Caco-2 (cell line): ENCODE measurements around the gene PLCH1. TPM values are rescaled to one million over a fixed set of nuclear protein-coding genes. Genes with fewer than 3 reads are reported as not detected.

Source experiments
- BruUV-seq: library from RNA; stranded (reverse); fragments of 400-500 nt; replicated peaks from 2 replicates; lab custom pipeline; 2021; lab: Mats Ljungman, UMichigan
- CTCF ChIA-PET: fragments of 300-600 bp; sonication (Branson Sonifier 250); formaldehyde crosslinking; loops from one replicate; lab custom pipeline; 2022; ENCODE audit warnings: antibody characterized with exemption; lab: Charles Lee
- POLR2A ChIA-PET: fragments of 300-600 bp; sonication (Branson Sonifier 250); formaldehyde crosslinking; loops from one replicate; lab custom pipeline; 2022; ENCODE audit warnings: antibody characterized with exemption; lab: Charles Lee
- DNase-seq, 2 experiments: peaks; one replicate each; pipeline versions ENCODE4 v3.0.0 to v3.0.0-alpha.2; 2020 to 2022
- H3K27me3 ChIP-seq: replicated peaks from 2 replicates; pipeline ENCODE4 v1.6.0; 2011; ENCODE audit warnings: low read length; ENCODE audit not compliant: control insufficient read depth, insufficient read depth
- H3K36me3 ChIP-seq: 2 replicates; pipeline ENCODE4 v1.5.1; 2011; ENCODE audit warnings: low read length; ENCODE audit not compliant: control insufficient read depth, insufficient read depth
- H3K4me1 ChIP-seq: fragments of 250-450 bp; sonication (Bioruptor Pico); 2 replicates; pipeline ENCODE4 v1.5.1; 2020; ENCODE audit warnings: mild to moderate bottlenecking
- H3K4me3 ChIP-seq: 2 replicates; pipeline ENCODE4 v1.5.1; 2011; ENCODE audit warnings: low read depth, mild to moderate bottlenecking, control low read depth, low read length
- H3K9me3 ChIP-seq: fragments of 250-450 bp; sonication (Bioruptor Pico); 2 replicates; pipeline ENCODE4 v1.5.1; 2020; ENCODE audit warnings: mild to moderate bottlenecking, moderate library complexity
- H3K27ac Mint-ChIP-seq: one replicate; pipeline ENCODE4 v1.8.0; 2022; ENCODE audit warnings: mixed read lengths; ENCODE audit not compliant: unreplicated experiment
- H3K27me3 Mint-ChIP-seq: one replicate; pipeline ENCODE4 v1.8.0; 2022; ENCODE audit warnings: mixed read lengths; ENCODE audit not compliant: insufficient read depth, unreplicated experiment
- H3K36me3 Mint-ChIP-seq: one replicate; pipeline ENCODE4 v1.8.0; 2022; ENCODE audit warnings: mild to moderate bottlenecking, mixed read lengths; ENCODE audit not compliant: insufficient read depth, unreplicated experiment
- H3K4me1 Mint-ChIP-seq: one replicate; pipeline ENCODE4 v1.8.0; 2022; ENCODE audit warnings: low read depth, mixed read lengths; ENCODE audit not compliant: unreplicated experiment
- H3K4me3 Mint-ChIP-seq: one replicate; pipeline ENCODE4 v1.8.0; 2022; ENCODE audit warnings: mild to moderate bottlenecking, moderate library complexity, mixed read lengths; ENCODE audit not compliant: unreplicated experiment
- H3K9me3 Mint-ChIP-seq: one replicate; pipeline ENCODE4 v1.8.0; 2022; ENCODE audit warnings: mixed read lengths; ENCODE audit not compliant: unreplicated experiment
- CTCF ChIP-seq, 2 experiments: fragments of 200-600 bp in 1 of 2; IDR thresholded peaks; 1 replicate in 1 of 2; 2 replicates in 1 of 2; pipeline versions ENCODE4 v1.5.1 to v1.8.0; 2011 to 2022; ENCODE audit warnings: antibody characterized with exemption in 1 of 2, control low read depth in 1 of 2, inconsistent platforms in 1 of 2, low read depth in 1 of 2, low read length in 1 of 2, mild to moderate bottlenecking in 1 of 2, moderate library complexity in 1 of 2; ENCODE audit not compliant: insufficient read depth in 1 of 2, severe bottlenecking in 1 of 2, unreplicated experiment in 1 of 2
- intact Hi-C: fragments of 100-400 bp; cut with micrococcal nuclease; formaldehyde crosslinking; loops from one replicate; pipeline ENCODE4 v1.10.0; 2022; ENCODE audit not compliant: unreplicated experiment
- total RNA-seq: library from RNA; stranded (reverse); gene quantifications from 2 replicates; pipeline ENCODE4 v1.2.3, GENCODE V29; 2022

Gene PLCH1
- total RNA-seq, 1 experiment from 2014 or later, result 3.1 TPM

DNA sequence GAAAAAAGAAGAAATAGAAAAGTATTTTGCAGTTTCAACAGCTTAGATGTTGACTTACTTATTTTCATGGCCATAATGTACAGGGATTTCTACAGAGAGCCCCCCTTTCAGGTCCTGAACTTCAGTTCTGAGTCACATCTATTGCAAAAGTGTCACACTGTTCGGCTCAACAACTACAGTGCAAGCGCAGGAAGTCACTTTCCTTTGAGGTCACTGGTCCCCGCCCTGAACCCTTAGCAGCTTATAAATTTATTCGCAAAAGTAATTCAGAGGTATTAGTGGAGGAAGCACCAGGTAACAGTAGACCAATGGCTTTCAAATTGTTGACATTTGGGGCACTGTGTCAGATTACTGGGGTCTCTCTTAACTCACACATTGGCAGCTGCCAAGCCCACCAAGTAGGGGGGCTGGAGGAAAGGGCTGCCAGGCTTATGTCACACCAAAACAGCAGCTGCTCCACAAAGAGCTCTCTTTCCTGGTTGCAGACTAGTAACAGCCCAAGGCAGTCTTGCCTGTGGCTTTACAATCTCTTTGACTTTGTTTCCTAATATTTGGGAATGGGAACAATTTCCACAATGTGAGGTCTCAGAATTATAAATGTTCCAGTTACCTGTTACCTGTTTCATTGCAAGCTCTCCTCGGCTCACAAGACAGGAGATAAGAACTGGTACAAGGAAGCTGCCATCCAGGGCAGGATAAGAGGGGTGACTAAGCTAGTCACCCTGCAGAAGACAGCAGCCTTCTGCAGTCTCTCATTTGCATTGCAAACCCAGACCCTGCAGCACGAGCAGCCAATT, 321.1 kb downstream of the PLCH1 start:
- Mint-ChIP-seq H3K9me3 (peaks cover 23% of the 10 kb centered on the region), H3K36me3 (no peaks in the 10 kb centered on the region), H3K27me3 (peaks cover 7% of the 10 kb centered on the region), H3K4me1 (no peaks in the 10 kb centered on the region), H3K4me3 (no peak overlapping the region), H3K27ac (no peak overlapping the region)
- Histone ChIP-seq H3K9me3 (peaks cover 12% of the 10 kb centered on the region; the same call in 1 of the 2 replicates), H3K4me3 (no peak overlapping the region), H3K36me3 (no peaks in the 10 kb centered on the region), H3K4me1 (no peaks in the 10 kb centered on the region), H3K27me3 (no peaks in the 10 kb centered on the region)
- ChIA-PET POLR2A (no interaction called here), CTCF (no interaction called here)
- no peak for DNase-seq
- intact Hi-C loops, result no loop called here
- no peak for TF ChIP-seq CTCF (IDR thresholded peaks at IDR 0.05; ENCODE audit: insufficient read depth in 1 of 2, low read depth in 1 of 2, low read length in 1 of 2, severe bottlenecking in 1 of 2, unreplicated experiment in 1 of 2)
- no TSS peak for BruUV-seq

DNA sequence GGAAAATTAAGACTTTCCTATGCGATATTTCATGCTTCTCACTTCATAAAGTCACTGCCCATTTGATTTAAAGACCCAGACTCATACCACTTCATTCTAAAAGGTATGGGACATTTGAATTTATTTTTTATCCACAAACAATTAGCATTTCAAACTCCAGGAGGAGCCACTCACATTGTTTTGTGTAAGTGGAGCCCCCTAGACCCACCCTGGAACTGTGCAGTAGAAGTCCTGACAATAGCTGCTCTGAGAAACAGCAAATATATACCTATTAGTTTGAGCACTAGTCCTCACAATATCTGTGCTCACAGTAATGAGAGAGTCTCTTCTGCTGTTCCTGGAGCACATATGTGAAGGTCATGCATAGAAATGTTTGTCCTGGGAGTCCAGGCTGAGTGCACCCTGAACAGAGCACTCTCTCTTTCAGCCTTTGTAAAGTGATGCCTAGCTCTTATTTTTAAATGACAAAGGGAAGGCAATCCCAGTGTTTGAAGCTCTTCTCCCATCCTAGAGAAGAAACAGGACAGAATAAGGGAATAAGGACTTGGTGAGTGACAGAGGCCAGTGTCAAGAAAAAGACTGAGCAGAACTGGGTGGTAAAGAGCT, 323.9 kb downstream of the PLCH1 start:
- no peak for DNase-seq
- BruUV-seq, result no TSS peak
- POLR2A ChIA-PET, result no interaction called here
- H3K27me3 Mint-ChIP-seq, result peaks cover 7% of the 10 kb centered on the region
- peak in 1 of 2 experiments; percentile 22 for TF ChIP-seq CTCF (IDR thresholded peaks at IDR 0.05; ENCODE audit: insufficient read depth in 1 of 2, low read depth in 1 of 2, low read length in 1 of 2, severe bottlenecking in 1 of 2, unreplicated experiment in 1 of 2)
- H3K27me3 ChIP-seq, result no peaks in the 10 kb centered on the region
- peaks cover 1% of the 10 kb centered on the region for H3K9me3 Mint-ChIP-seq
- no peaks in the 10 kb centered on the region for H3K36me3 ChIP-seq
- no peak overlapping the region for H3K27ac Mint-ChIP-seq
- no peaks in the 10 kb centered on the region for H3K36me3 Mint-ChIP-seq
- intact Hi-C loops, result no loop called here
- CTCF ChIA-PET, result no interaction called here
- H3K4me1 ChIP-seq, result no peaks in the 10 kb centered on the region
- H3K9me3 ChIP-seq, result peaks cover 3% of the 10 kb centered on the region; the same call in 1 of the 2 replicates
- H3K4me1 Mint-ChIP-seq, result no peaks in the 10 kb centered on the region
- no peak overlapping the region for H3K4me3 ChIP-seq
- no peak overlapping the region for H3K4me3 Mint-ChIP-seq

DNA sequence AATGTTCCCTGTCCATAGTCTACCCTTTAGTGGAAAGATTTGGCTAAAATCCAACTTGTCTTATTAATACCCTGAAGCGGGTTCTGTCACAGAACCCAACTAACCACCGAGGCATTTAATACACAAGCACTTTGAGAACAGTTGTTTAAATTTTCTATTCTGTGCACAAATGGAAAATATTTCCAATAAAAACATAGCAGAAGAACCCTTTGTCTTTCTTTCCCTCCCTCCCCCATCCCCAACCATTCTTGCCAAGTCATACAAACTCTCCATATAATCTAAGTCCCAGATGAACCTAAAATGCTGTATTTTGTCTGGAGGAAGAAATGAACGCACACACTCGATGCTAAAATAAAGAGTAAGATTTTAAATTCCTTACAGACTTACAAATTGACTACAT, 324.5 kb downstream of the PLCH1 start:
- CTCF ChIA-PET, result no interaction called here
- no peak overlapping the region for H3K27ac Mint-ChIP-seq
- no peaks in the 10 kb centered on the region for H3K9me3 Mint-ChIP-seq
- intact Hi-C loops, result no loop called here
- BruUV-seq, result no TSS peak
- peaks cover 7% of the 10 kb centered on the region for H3K27me3 Mint-ChIP-seq
- no peak for DNase-seq
- no peaks in the 10 kb centered on the region for H3K4me1 ChIP-seq
- no peaks in the 10 kb centered on the region for H3K9me3 ChIP-seq
- no peak overlapping the region for H3K4me3 ChIP-seq
- H3K4me3 Mint-ChIP-seq, result no peak overlapping the region
- H3K4me1 Mint-ChIP-seq, result no peaks in the 10 kb centered on the region
- POLR2A ChIA-PET, result no interaction called here
- H3K36me3 Mint-ChIP-seq, result no peaks in the 10 kb centered on the region
- no peak for TF ChIP-seq CTCF (IDR thresholded peaks at IDR 0.05; ENCODE audit: insufficient read depth in 1 of 2, low read depth in 1 of 2, low read length in 1 of 2, severe bottlenecking in 1 of 2, unreplicated experiment in 1 of 2)
- no peaks in the 10 kb centered on the region for H3K36me3 ChIP-seq
- no peaks in the 10 kb centered on the region for H3K27me3 ChIP-seq
